ENCODE measurements around the gene DLG2. TPM values are rescaled to one million over a fixed set of nuclear protein-coding genes. Genes with fewer than 3 reads are reported as not detected.

The DLG2 gene
- total and polyA plus RNA-seq, 9 of the 15 experiments (the other 6 are each of a cell fraction or from before 2014, with no cell fraction given) = 0.52 to 1.6 (median 0.95) TPM

GRCh38 chr11:84894666-84895065 is 732.5 kb downstream of the DLG2 start:
- no peak for FAIRE-seq
- ChIA-PET CTCF (ENCODE audit: low intra/inter-chr PET ratio) (no interaction called here), POLR2A (no interaction called here)
- Histone ChIP-seq H3K79me2 (ENCODE audit: control insufficient read depth, insufficient read depth, low read length) (no peaks in the 10 kb centered on the region), H3K27ac (ENCODE audit: extremely low read depth, low read depth, low read length) (no peak overlapping the region), H3K4me3 (no peak overlapping the region), H3K9me3 (replicated peaks; ENCODE audit: control insufficient read depth, insufficient read depth, low read depth, low read length) (no peaks in the 10 kb centered on the region), H3K36me3 (ENCODE audit: control insufficient read depth, insufficient read depth, low read length) (no peaks in the 10 kb centered on the region), H3K9me1 (ENCODE audit: control insufficient read depth, insufficient read depth, low read length) (no peaks in the 10 kb centered on the region), H3K4me1 (replicated peaks in 1 of 2; ENCODE audit: control insufficient read depth in 2 of 2, insufficient read depth in 2 of 2, low read length in 2 of 2) (no peaks in the 10 kb centered on the region), H2AFZ (ENCODE audit: low read depth, low read length) (no peak overlapping the region), H3K9ac (ENCODE audit: insufficient read depth in 1 of 2, low read depth in 2 of 2, low read length in 2 of 2) (no peak overlapping the region), H4K20me1 (replicated peaks; ENCODE audit: control insufficient read depth, insufficient read depth, low read length) (no peaks in the 10 kb centered on the region), H3K27me3 (ENCODE audit: control insufficient read depth in 2 of 2, insufficient read depth in 2 of 2, low read length in 2 of 2) (no peaks in the 10 kb centered on the region), H3K4me2 (ENCODE audit: insufficient read depth, low read length) (no peak overlapping the region)
- intact Hi-C loops (cut with micrococcal nuclease) = no loop called here
- no peak for TF ChIP-seq SNRNP70 (optimal IDR thresholded peaks at IDR 0.05; ENCODE audit: low read depth, low read length)
- no peak for TF ChIP-seq PYGO2 (tag; IDR thresholded peaks at IDR 0.05)
- no peak for TF ChIP-seq NFXL1 (CRISPR knock-in tag; IDR thresholded peaks at IDR 0.05)
- TF ChIP-seq CBX3 (IDR thresholded peaks at IDR 0.05; ENCODE audit: borderline replicate concordance in 1 of 2, low read length in 2 of 2) = no peak
- TF ChIP-seq EP300 (IDR thresholded peaks at IDR 0.05; ENCODE audit: low read length) = no peak
- no peak for TF ChIP-seq OTX1 (CRISPR knock-in tag; IDR thresholded peaks at IDR 0.05)
- no peak for TF ChIP-seq ZNF354B (CRISPR knock-in tag; IDR thresholded peaks at IDR 0.05)
- TF ChIP-seq ZNF444 (CRISPR knock-in tag; IDR thresholded peaks at IDR 0.05) = no peak
- TF ChIP-seq ZNF77 (CRISPR knock-in tag; IDR thresholded peaks at IDR 0.05) = no peak
- TF ChIP-seq RFX1 (IDR thresholded peaks at IDR 0.05) = no peak
- no peak for TF ChIP-seq HDGF (IDR thresholded peaks at IDR 0.05)
- TF ChIP-seq ZNF76 (CRISPR knock-in tag; IDR thresholded peaks at IDR 0.05; ENCODE audit: borderline replicate concordance) = no peak
- TF ChIP-seq, protein P1, sequence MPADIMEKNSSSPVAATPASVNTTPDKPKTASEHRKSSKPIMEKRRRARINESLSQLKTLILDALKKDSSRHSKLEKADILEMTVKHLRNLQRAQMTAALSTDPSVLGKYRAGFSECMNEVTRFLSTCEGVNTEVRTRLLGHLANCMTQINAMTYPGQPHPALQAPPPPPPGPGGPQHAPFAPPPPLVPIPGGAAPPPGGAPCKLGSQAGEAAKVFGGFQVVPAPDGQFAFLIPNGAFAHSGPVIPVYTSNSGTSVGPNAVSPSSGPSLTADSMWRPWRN (IDR thresholded peaks at IDR 0.05; ENCODE audit: low read depth) = no peak
- TF ChIP-seq, protein P2, sequence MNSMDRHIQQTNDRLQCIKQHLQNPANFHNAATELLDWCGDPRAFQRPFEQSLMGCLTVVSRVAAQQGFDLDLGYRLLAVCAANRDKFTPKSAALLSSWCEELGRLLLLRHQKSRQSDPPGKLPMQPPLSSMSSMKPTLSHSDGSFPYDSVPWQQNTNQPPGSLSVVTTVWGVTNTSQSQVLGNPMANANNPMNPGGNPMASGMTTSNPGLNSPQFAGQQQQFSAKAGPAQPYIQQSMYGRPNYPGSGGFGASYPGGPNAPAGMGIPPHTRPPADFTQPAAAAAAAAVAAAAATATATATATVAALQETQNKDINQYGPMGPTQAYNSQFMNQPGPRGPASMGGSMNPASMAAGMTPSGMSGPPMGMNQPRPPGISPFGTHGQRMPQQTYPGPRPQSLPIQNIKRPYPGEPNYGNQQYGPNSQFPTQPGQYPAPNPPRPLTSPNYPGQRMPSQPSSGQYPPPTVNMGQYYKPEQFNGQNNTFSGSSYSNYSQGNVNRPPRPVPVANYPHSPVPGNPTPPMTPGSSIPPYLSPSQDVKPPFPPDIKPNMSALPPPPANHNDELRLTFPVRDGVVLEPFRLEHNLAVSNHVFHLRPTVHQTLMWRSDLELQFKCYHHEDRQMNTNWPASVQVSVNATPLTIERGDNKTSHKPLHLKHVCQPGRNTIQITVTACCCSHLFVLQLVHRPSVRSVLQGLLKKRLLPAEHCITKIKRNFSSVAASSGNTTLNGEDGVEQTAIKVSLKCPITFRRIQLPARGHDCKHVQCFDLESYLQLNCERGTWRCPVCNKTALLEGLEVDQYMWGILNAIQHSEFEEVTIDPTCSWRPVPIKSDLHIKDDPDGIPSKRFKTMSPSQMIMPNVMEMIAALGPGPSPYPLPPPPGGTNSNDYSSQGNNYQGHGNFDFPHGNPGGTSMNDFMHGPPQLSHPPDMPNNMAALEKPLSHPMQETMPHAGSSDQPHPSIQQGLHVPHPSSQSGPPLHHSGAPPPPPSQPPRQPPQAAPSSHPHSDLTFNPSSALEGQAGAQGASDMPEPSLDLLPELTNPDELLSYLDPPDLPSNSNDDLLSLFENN (IDR thresholded peaks at IDR 0.05; ENCODE audit: low read depth in 2 of 2, low read length in 2 of 2) = no peak
- TF ChIP-seq ARID1B (IDR thresholded peaks at IDR 0.05) = no peak
- TF ChIP-seq ZNF277 (CRISPR knock-in tag; IDR thresholded peaks at IDR 0.05; ENCODE audit: borderline replicate concordance) = no peak
- TF ChIP-seq NFE2L1 (tag; IDR thresholded peaks at IDR 0.05; ENCODE audit: borderline replicate concordance, low read depth) = no peak
- TF ChIP-seq ZFP30 (CRISPR knock-in tag; IDR thresholded peaks at IDR 0.05; ENCODE audit: borderline replicate concordance) = no peak
- no peak for TF ChIP-seq COPS2 (conservative IDR thresholded peaks at IDR 0.05)
- no peak for TF ChIP-seq ZC3H4 (CRISPR knock-in tag; IDR thresholded peaks at IDR 0.05; ENCODE audit: borderline replicate concordance)
- BruUV-seq (replicated peaks) = no TSS peak
- DNase-seq (ENCODE audit: extremely low read depth in 1 of 4, low spot score in 3 of 4) = no peak
- in situ Hi-C loops (cut with MboI) = no loop called here
- WGBS (ENCODE audit: insufficient coverage, low coverage, missing lambda C conversion rate) = 0% methylated on average over 2 of the region's 2 CpGs
- ATAC-seq = no peak

Measured in K562 (cell line).